Measurements from ENCODE around the gene CD59.

GRCh38 chr11:33654594-33654993 is 81.6 kb downstream of the CD59 start:
- no peak for TF ChIP-seq CTCF (IDR thresholded peaks at IDR 0.05; ENCODE audit: extremely low read depth in 1 of 2, insufficient read depth in 1 of 2, low read depth in 1 of 2, low read length in 2 of 2)
- TF ChIP-seq POLR2A (IDR thresholded peaks at IDR 0.05; ENCODE audit: low read depth, low read length) = no peak
- TF ChIP-seq MAX (IDR thresholded peaks at IDR 0.05; ENCODE audit: insufficient read depth, insufficient read length) = no peak
- no peak for TF ChIP-seq EZH2 (IDR thresholded peaks at IDR 0.05; ENCODE audit: borderline replicate concordance, low read depth, low read length, severe bottlenecking)
- TF ChIP-seq POLR2AphosphoS5 (IDR thresholded peaks at IDR 0.05; ENCODE audit: insufficient read depth, low read depth, low read length) = no peak
- TF ChIP-seq MYC (IDR thresholded peaks at IDR 0.05; ENCODE audit: low read depth, low read length) = no peak
- no peak for TF ChIP-seq JUN (IDR thresholded peaks at IDR 0.05; ENCODE audit: borderline replicate concordance, insufficient read depth, insufficient read length, low read depth)
- TF ChIP-seq FOS (IDR thresholded peaks at IDR 0.05; ENCODE audit: borderline replicate concordance, insufficient read depth, low read length) = no peak
- no peak for TF ChIP-seq GATA2 (IDR thresholded peaks at IDR 0.05; ENCODE audit: insufficient read depth, insufficient read length, low read depth, low read length)

Measured in endothelial cell of umbilical vein (primary cell).